CD14-positive monocyte (primary cell): ENCODE results near the gene EIF2S1. TPM values are rescaled to one million over a fixed set of nuclear protein-coding genes. Genes with fewer than 3 reads are reported as not detected.

Source experiments
- DNase-seq, 3 donors: peaks; one replicate each; pipeline ENCODE4 v3.0.0-alpha.2; 2011 to 2022
- H2AFZ ChIP-seq: 2 replicates; pipeline ENCODE4 v1.6.0; 2012; ENCODE audit warnings: mild to moderate bottlenecking, low read depth, low read length, inconsistent platforms; ENCODE audit not compliant: insufficient read depth, poor library complexity, severe bottlenecking
- H3K27ac ChIP-seq, 2 donors: 1 replicate in 1 of 2; 2 replicates in 1 of 2; pipeline ENCODE4 v1.5.1; 2012 to 2013; ENCODE audit warnings: low read length in 2 of 2, control low read depth in 1 of 2, inconsistent platforms in 1 of 2, low read depth in 1 of 2, mild to moderate bottlenecking in 1 of 2
- H3K27me3 ChIP-seq, 2 donors: one replicate each; pipeline versions ENCODE4 v1.6.0 to v1.6.1; 2011 to 2013; ENCODE audit warnings: low read length in 2 of 2; ENCODE audit not compliant: control insufficient read depth in 2 of 2, insufficient read depth in 2 of 2
- H3K36me3 ChIP-seq, 2 donors: replicated peaks in 1 of 2; 1 replicate in 1 of 2; 2 replicates in 1 of 2; pipeline versions ENCODE4 v1.5.1 to v1.6.1; 2012 to 2013; ENCODE audit warnings: low read length in 2 of 2, control low read depth in 1 of 2, inconsistent platforms in 1 of 2, mild to moderate bottlenecking in 1 of 2; ENCODE audit not compliant: insufficient read depth in 2 of 2, control insufficient read depth in 1 of 2
- H3K4me1 ChIP-seq, 2 donors: 1 replicate in 1 of 2; 2 replicates in 1 of 2; pipeline versions ENCODE4 v1.5.1 to v1.6.1; 2012 to 2013; ENCODE audit warnings: low read length in 2 of 2, control low read depth in 1 of 2, inconsistent platforms in 1 of 2, mild to moderate bottlenecking in 1 of 2, moderate library complexity in 1 of 2; ENCODE audit not compliant: insufficient read depth in 2 of 2, control insufficient read depth in 1 of 2
- H3K4me2 ChIP-seq: replicated peaks from 2 replicates; pipeline ENCODE3; 2012; ENCODE audit warnings: low read length, moderate library complexity, mild to moderate bottlenecking; ENCODE audit not compliant: poor library complexity, severe bottlenecking; ENCODE audit errors: extremely low read depth
- H3K4me3 ChIP-seq, 3 experiments: fragments of 200-600 bp in 1 of 3; sonication (generic) in 1 of 3; replicated peaks in 1 of 3; 1 replicate in 2 of 3; 2 replicates in 1 of 3; pipeline ENCODE4 v1.5.1; 2011 to 2013; ENCODE audit warnings: low read length in 3 of 3, mild to moderate bottlenecking in 3 of 3, control low read depth in 2 of 3, low read depth in 2 of 3, inconsistent platforms in 1 of 3, moderate library complexity in 1 of 3
- H3K79me2 ChIP-seq: 2 replicates; pipeline ENCODE4 v1.6.0; 2012; ENCODE audit warnings: mild to moderate bottlenecking, control low read depth, inconsistent platforms, low read length, moderate library complexity; ENCODE audit not compliant: insufficient read depth
- H3K9ac ChIP-seq: 2 replicates; pipeline ENCODE4 v1.6.0; 2017; ENCODE audit warnings: low read length, mild to moderate bottlenecking; ENCODE audit not compliant: insufficient read depth, poor library complexity, severe bottlenecking
- H3K9me3 ChIP-seq, 2 donors: replicated peaks in 1 of 2; 1 replicate in 1 of 2; 2 replicates in 1 of 2; pipeline versions ENCODE4 v1.5.1 to v1.6.1; 2012 to 2013; ENCODE audit warnings: low read length in 2 of 2, control low read depth in 1 of 2; ENCODE audit not compliant: control insufficient read depth in 1 of 2, insufficient read depth in 1 of 2
- H4K20me1 ChIP-seq: 2 replicates; pipeline ENCODE4 v1.6.0; 2012; ENCODE audit warnings: mild to moderate bottlenecking, low read length, control low read depth, moderate library complexity; ENCODE audit not compliant: insufficient read depth
- H3K27ac Mint-ChIP-seq, 7 donors: one replicate each; pipeline ENCODE4 v1.8.0; 2020; ENCODE audit warnings: mild to moderate bottlenecking in 7 of 7, mixed read lengths in 7 of 7, moderate library complexity in 6 of 7, inconsistent platforms in 2 of 7
- H3K27me3 Mint-ChIP-seq, 3 donors: one replicate each; pipeline ENCODE4 v1.8.0; 2021 to 2022; ENCODE audit warnings: low read depth in 3 of 3, mild to moderate bottlenecking in 3 of 3, mixed read lengths in 3 of 3, moderate library complexity in 3 of 3, inconsistent platforms in 1 of 3
- H3K36me3 Mint-ChIP-seq, 2 donors: one replicate each; pipeline ENCODE4 v1.8.0; 2020; ENCODE audit warnings: mixed read lengths in 2 of 2, inconsistent platforms in 1 of 2, mild to moderate bottlenecking in 1 of 2
- H3K4me1 Mint-ChIP-seq: one replicate; pipeline ENCODE4 v1.8.0; 2020; ENCODE audit warnings: mild to moderate bottlenecking, mixed read lengths
- H3K4me3 Mint-ChIP-seq, 2 donors: one replicate each; pipeline ENCODE4 v1.8.0; 2020; ENCODE audit warnings: mild to moderate bottlenecking in 2 of 2, mixed read lengths in 2 of 2, moderate library complexity in 1 of 2
- H3K9me3 Mint-ChIP-seq, 7 donors: one replicate each; pipeline ENCODE4 v1.8.0; 2020 to 2022; ENCODE audit warnings: mixed read lengths in 7 of 7, mild to moderate bottlenecking in 6 of 7, moderate library complexity in 6 of 7, inconsistent platforms in 2 of 7
- WGBS: methylation state at CpG from one replicate; pipeline ENCODE4 v1.1.5; 2013; ENCODE audit warnings: missing lambda C conversion rate; ENCODE audit not compliant: insufficient coverage; 5-methylcytosine and 5-hydroxymethylcytosine counted together
- intact Hi-C, 2 donors: fragments of 100-400 bp; cut with micrococcal nuclease; formaldehyde crosslinking; loops; one replicate each; pipeline versions ENCODE4 v1.15.0 to v1.15.1; 2023
- polyA plus RNA-seq, 3 donors: library from polyadenylated mRNA; depleted of rRNA in 1 of 3; unstranded in 2 of 3; stranded (reverse) in 1 of 3; fragments of 300-500 nt in 2 of 3; fragments of >200 nt in 1 of 3; fragmentation: Illumina TruSeq in 2 of 3; gene quantifications; 1 replicate in 2 of 3; 2 replicates in 1 of 3; pipeline ENCODE4 v1.2.3, GENCODE V29; 2012 to 2021
- TF ChIP-seq, protein P1 (sequence below): fragments of 200-600 bp; IDR thresholded peaks from one replicate; pipeline ENCODE4 v1.8.0; 2022; ENCODE audit warnings: antibody characterized with exemption, mild to moderate bottlenecking

The EIF2S1 gene
- polyA plus RNA-seq, 3 donors = 21.9 to 111 (median 110) TPM

DNA sequence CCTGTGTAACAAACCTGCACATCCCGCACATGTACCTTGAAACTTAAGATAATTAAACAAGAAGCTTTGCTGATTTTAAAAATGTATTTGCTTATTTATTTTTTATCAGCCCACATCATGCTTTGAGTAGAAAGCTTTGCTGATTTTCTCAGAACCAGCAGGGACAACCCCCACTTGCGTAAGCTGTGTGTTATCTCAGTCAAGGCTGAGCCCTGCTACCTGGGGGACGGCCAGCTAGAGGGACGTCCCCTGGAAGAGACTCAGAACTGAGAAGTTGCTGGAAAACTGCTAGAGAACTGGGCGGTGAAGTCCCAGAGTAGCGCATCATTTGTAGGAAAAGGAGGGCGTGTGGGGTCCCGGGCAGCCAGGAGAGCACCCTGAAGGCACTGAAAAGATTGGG is 56.0 kb downstream of the EIF2S1 start:
- Mint-ChIP-seq H3K9me3 (peaks cover 0 to 2% (median 0%) of the 10 kb centered on the region in 7 donors), H3K27me3 (peaks cover 18 to 39% (median 34%) of the 10 kb centered on the region in 3 donors), H3K27ac (peak overlapping the region in 1 of 7 donors; percentile 65), H3K4me1 (peaks cover 19% of the 10 kb centered on the region), H3K4me3 (no peak overlapping the region), H3K36me3 (no peaks in the 10 kb centered on the region)
- Histone ChIP-seq H3K4me1 (peaks cover 16 to 22% of the 10 kb centered on the region in 2 donors), H3K27ac (no peak overlapping the region), H3K4me2 (no peak overlapping the region), H4K20me1 (no peaks in the 10 kb centered on the region), H3K9ac (no peak overlapping the region), H3K9me3 (no peaks in the 10 kb centered on the region), H3K27me3 (peaks cover 8 to 14% of the 10 kb centered on the region in 2 donors), H3K4me3 (no peak overlapping the region), H3K36me3 (no peaks in the 10 kb centered on the region), H3K79me2 (no peaks in the 10 kb centered on the region), H2AFZ (no peak overlapping the region)
- 89% methylated on average over 7 of the region's 8 CpGs for WGBS
- no peak for DNase-seq
- TF ChIP-seq, protein P1, sequence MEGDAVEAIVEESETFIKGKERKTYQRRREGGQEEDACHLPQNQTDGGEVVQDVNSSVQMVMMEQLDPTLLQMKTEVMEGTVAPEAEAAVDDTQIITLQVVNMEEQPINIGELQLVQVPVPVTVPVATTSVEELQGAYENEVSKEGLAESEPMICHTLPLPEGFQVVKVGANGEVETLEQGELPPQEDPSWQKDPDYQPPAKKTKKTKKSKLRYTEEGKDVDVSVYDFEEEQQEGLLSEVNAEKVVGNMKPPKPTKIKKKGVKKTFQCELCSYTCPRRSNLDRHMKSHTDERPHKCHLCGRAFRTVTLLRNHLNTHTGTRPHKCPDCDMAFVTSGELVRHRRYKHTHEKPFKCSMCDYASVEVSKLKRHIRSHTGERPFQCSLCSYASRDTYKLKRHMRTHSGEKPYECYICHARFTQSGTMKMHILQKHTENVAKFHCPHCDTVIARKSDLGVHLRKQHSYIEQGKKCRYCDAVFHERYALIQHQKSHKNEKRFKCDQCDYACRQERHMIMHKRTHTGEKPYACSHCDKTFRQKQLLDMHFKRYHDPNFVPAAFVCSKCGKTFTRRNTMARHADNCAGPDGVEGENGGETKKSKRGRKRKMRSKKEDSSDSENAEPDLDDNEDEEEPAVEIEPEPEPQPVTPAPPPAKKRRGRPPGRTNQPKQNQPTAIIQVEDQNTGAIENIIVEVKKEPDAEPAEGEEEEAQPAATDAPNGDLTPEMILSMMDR = no peak
- intact Hi-C loops = no loop called here

DNA sequence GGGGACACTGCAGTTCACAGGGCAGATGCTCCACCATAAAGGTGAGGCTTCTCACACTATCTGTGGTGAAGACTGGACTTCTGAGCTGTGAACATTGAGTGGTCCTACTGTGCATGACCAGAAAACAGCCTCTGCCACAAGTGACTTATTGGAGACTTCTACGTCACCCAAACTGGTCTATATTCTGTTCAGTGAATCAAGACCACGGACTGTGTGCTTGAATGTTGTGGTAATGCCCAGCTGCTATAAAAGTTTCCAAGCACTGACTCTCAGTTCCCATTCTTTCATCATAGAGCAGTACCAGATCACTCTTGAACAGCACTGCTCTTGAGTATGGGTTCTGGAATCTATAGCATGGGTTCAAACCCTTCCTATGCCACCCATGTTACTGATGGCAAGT is 56.7 kb downstream of the EIF2S1 start:
- Histone ChIP-seq H3K4me2 (no peak overlapping the region), H3K9ac (no peak overlapping the region), H3K27ac (no peak overlapping the region), H3K27me3 (peaks cover 4 to 8% of the 10 kb centered on the region in 2 donors), H3K79me2 (no peaks in the 10 kb centered on the region), H3K4me3 (no peak overlapping the region), H3K4me1 (peaks cover 14 to 19% of the 10 kb centered on the region in 2 donors), H4K20me1 (no peaks in the 10 kb centered on the region), H3K9me3 (no peaks in the 10 kb centered on the region), H3K36me3 (no peaks in the 10 kb centered on the region), H2AFZ (no peak overlapping the region)
- no peak overlapping the region for H3K27ac Mint-ChIP-seq
- H3K4me3 Mint-ChIP-seq = no peak overlapping the region
- 17% methylated on average over 1 of the region's 2 CpGs for WGBS
- H3K9me3 Mint-ChIP-seq = no peaks in the 10 kb centered on the region
- H3K36me3 Mint-ChIP-seq = no peaks in the 10 kb centered on the region
- H3K27me3 Mint-ChIP-seq = peaks cover 14 to 34% (median 29%) of the 10 kb centered on the region in 3 donors
- TF ChIP-seq, protein P1 = no peak
- intact Hi-C loops = no loop called here
- DNase-seq = no peak
- peaks cover 16% of the 10 kb centered on the region for H3K4me1 Mint-ChIP-seq
